ENCODE data around the gene DHTKD1.
"Not testable (repeated sequence)": the region's sequence is repeated elsewhere in the genome, so short reads cannot be mapped to it uniquely, and the experiment has no call there.

The DHTKD1 gene

GRCh38 chr10:12144538-12144937, 75.8 kb downstream of the DHTKD1 start:
- Histone ChIP-seq H3K9ac (ENCODE audit: low read length in 2 of 2) (no peak overlapping the region), H3K36me3 (ENCODE audit: control insufficient read depth in 2 of 2, insufficient read depth in 2 of 2, low read length in 2 of 2) (peaks cover 25 to 26% of the 10 kb centered on the region in 2 donors), H3K27ac (ENCODE audit: low read length) (no peak overlapping the region), H3K27me3 (ENCODE audit: control insufficient read depth in 1 of 2, insufficient read depth in 2 of 2, low read length in 2 of 2) (no peaks in the 10 kb centered on the region), H3K4me1 (ENCODE audit: control insufficient read depth, insufficient read depth, low read length) (no peaks in the 10 kb centered on the region), H3K9me3 (ENCODE audit: control insufficient read depth in 2 of 2, low read length in 2 of 2) (no peaks in the 10 kb centered on the region), H3K4me3 (ENCODE audit: low read length in 2 of 2) (no peak overlapping the region)

- H3K9me3 ChIP-seq (ENCODE audit: control insufficient read depth in 2 of 2, low read length in 2 of 2), result no peaks in the 10 kb centered on the region
- H3K4me3 ChIP-seq (ENCODE audit: low read length in 2 of 2), result no peak overlapping the region
- H3K36me3 ChIP-seq (ENCODE audit: control insufficient read depth in 2 of 2, insufficient read depth in 2 of 2, low read length in 2 of 2), result peaks cover 7 to 21% of the 10 kb centered on the region in 2 donors
- no peak overlapping the region for H3K27ac ChIP-seq (ENCODE audit: low read length)
- H3K4me1 ChIP-seq (ENCODE audit: control insufficient read depth, insufficient read depth, low read length), result no peaks in the 10 kb centered on the region
- no peaks in the 10 kb centered on the region for H3K27me3 ChIP-seq (ENCODE audit: control insufficient read depth in 1 of 2, insufficient read depth in 2 of 2, low read length in 2 of 2)
- H3K9ac ChIP-seq (ENCODE audit: low read length in 2 of 2), result no peak overlapping the region
These were observed 81.4 kb downstream of the DHTKD1 start for GRCh38 chr10:12150163-12150562.

- Histone ChIP-seq H3K9me3 (ENCODE audit: control insufficient read depth in 2 of 2, low read length in 2 of 2) (no peaks in the 10 kb centered on the region), H3K4me1 (ENCODE audit: control insufficient read depth, insufficient read depth, low read length) (no peaks in the 10 kb centered on the region), H3K27ac (ENCODE audit: low read length) (no peak overlapping the region), H3K27me3 (ENCODE audit: control insufficient read depth in 1 of 2, insufficient read depth in 2 of 2, low read length in 2 of 2) (no peaks in the 10 kb centered on the region), H3K9ac (ENCODE audit: low read length in 2 of 2) (no peak overlapping the region), H3K4me3 (ENCODE audit: low read length in 2 of 2) (no peak overlapping the region), H3K36me3 (ENCODE audit: control insufficient read depth in 2 of 2, insufficient read depth in 2 of 2, low read length in 2 of 2) (peaks cover 11 to 29% of the 10 kb centered on the region in 2 donors)
These were observed 85.8 kb downstream of the DHTKD1 start for GRCh38 chr10:12154516-12154915.

GRCh38 chr10:12156367-12157123, 87.8 kb downstream of the DHTKD1 start:
- Histone ChIP-seq H3K36me3 (ENCODE audit: control insufficient read depth in 2 of 2, insufficient read depth in 2 of 2, low read length in 2 of 2) (peaks cover 16 to 28% of the 10 kb centered on the region in 2 donors), H3K4me1 (ENCODE audit: control insufficient read depth, insufficient read depth, low read length) (no peaks in the 10 kb centered on the region), H3K4me3 (ENCODE audit: low read length in 2 of 2) (no peak overlapping the region), H3K27ac (ENCODE audit: low read length) (no peak overlapping the region), H3K9ac (ENCODE audit: low read length in 2 of 2) (no peak overlapping the region), H3K9me3 (ENCODE audit: control insufficient read depth in 2 of 2, low read length in 2 of 2) (no peaks in the 10 kb centered on the region), H3K27me3 (ENCODE audit: control insufficient read depth in 1 of 2, insufficient read depth in 2 of 2, low read length in 2 of 2) (no peaks in the 10 kb centered on the region)

GRCh38 chr10:12158111-12158510, 89.4 kb downstream of the DHTKD1 start:
- peaks cover 29 to 42% of the 10 kb centered on the region in 2 donors for H3K36me3 ChIP-seq (ENCODE audit: control insufficient read depth in 2 of 2, insufficient read depth in 2 of 2, low read length in 2 of 2)
- no peak overlapping the region for H3K4me3 ChIP-seq (ENCODE audit: low read length in 2 of 2)
- H3K27me3 ChIP-seq (ENCODE audit: control insufficient read depth in 1 of 2, insufficient read depth in 2 of 2, low read length in 2 of 2), result no peaks in the 10 kb centered on the region
- H3K27ac ChIP-seq (ENCODE audit: low read length), result no peak overlapping the region
- H3K4me1 ChIP-seq (ENCODE audit: control insufficient read depth, insufficient read depth, low read length), result no peaks in the 10 kb centered on the region
- no peak overlapping the region for H3K9ac ChIP-seq (ENCODE audit: low read length in 2 of 2)
- no peaks in the 10 kb centered on the region for H3K9me3 ChIP-seq (ENCODE audit: control insufficient read depth in 2 of 2, low read length in 2 of 2)

- H3K4me1 ChIP-seq (ENCODE audit: control insufficient read depth, insufficient read depth, low read length), result no peaks in the 10 kb centered on the region
- no peaks in the 10 kb centered on the region for H3K9me3 ChIP-seq (ENCODE audit: control insufficient read depth in 2 of 2, low read length in 2 of 2)
- H3K4me3 ChIP-seq (ENCODE audit: low read length in 2 of 2), result no peak overlapping the region
- no peak overlapping the region for H3K9ac ChIP-seq (ENCODE audit: low read length in 2 of 2)
- H3K27ac ChIP-seq (ENCODE audit: low read length), result no peak overlapping the region
- H3K36me3 ChIP-seq (ENCODE audit: control insufficient read depth in 2 of 2, insufficient read depth in 2 of 2, low read length in 2 of 2), result peaks cover 35 to 38% of the 10 kb centered on the region in 2 donors
- no peaks in the 10 kb centered on the region for H3K27me3 ChIP-seq (ENCODE audit: control insufficient read depth in 1 of 2, insufficient read depth in 2 of 2, low read length in 2 of 2)
These were observed 91.9 kb downstream of the DHTKD1 start for GRCh38 chr10:12160664-12161063.

GRCh38 chr10:12162927-12163326, 94.2 kb downstream of the DHTKD1 start:
- Histone ChIP-seq H3K4me3 (ENCODE audit: low read length in 2 of 2) (no peak overlapping the region), H3K27me3 (ENCODE audit: control insufficient read depth in 1 of 2, insufficient read depth in 2 of 2, low read length in 2 of 2) (no peaks in the 10 kb centered on the region), H3K4me1 (ENCODE audit: control insufficient read depth, insufficient read depth, low read length) (no peaks in the 10 kb centered on the region), H3K9me3 (ENCODE audit: control insufficient read depth in 2 of 2, low read length in 2 of 2) (no peaks in the 10 kb centered on the region), H3K9ac (ENCODE audit: low read length in 2 of 2) (no peak overlapping the region), H3K36me3 (ENCODE audit: control insufficient read depth in 2 of 2, insufficient read depth in 2 of 2, low read length in 2 of 2) (peaks cover 41 to 47% of the 10 kb centered on the region in 2 donors), H3K27ac (ENCODE audit: low read length) (no peak overlapping the region)

- peaks cover 44 to 47% of the 10 kb centered on the region in 2 donors for H3K36me3 ChIP-seq (ENCODE audit: control insufficient read depth in 2 of 2, insufficient read depth in 2 of 2, low read length in 2 of 2)
- no peak overlapping the region for H3K27ac ChIP-seq (ENCODE audit: low read length)
These were observed 95.3 kb downstream of the DHTKD1 start for GRCh38 chr10:12164085-12164484.

GRCh38 chr10:12165036-12165435, 96.3 kb downstream of the DHTKD1 start:
- Histone ChIP-seq H3K36me3 (ENCODE audit: control insufficient read depth in 2 of 2, insufficient read depth in 2 of 2, low read length in 2 of 2) (peaks cover 47 to 51% of the 10 kb centered on the region in 2 donors), H3K4me3 (ENCODE audit: low read length in 2 of 2) (no peak overlapping the region), H3K9me3 (ENCODE audit: control insufficient read depth in 2 of 2, low read length in 2 of 2) (no peaks in the 10 kb centered on the region), H3K27ac (ENCODE audit: low read length) (no peak overlapping the region), H3K27me3 (ENCODE audit: control insufficient read depth in 1 of 2, insufficient read depth in 2 of 2, low read length in 2 of 2) (no peaks in the 10 kb centered on the region), H3K4me1 (ENCODE audit: control insufficient read depth, insufficient read depth, low read length) (no peaks in the 10 kb centered on the region), H3K9ac (ENCODE audit: low read length in 2 of 2) (no peak overlapping the region)

More at GRCh38 chr10:12164085-12164484, 95.3 kb downstream of the DHTKD1 start:
- Histone ChIP-seq H3K9me3 (ENCODE audit: control insufficient read depth in 2 of 2, low read length in 2 of 2) (no peaks in the 10 kb centered on the region), H3K4me1 (ENCODE audit: control insufficient read depth, insufficient read depth, low read length) (no peaks in the 10 kb centered on the region), H3K9ac (ENCODE audit: low read length in 2 of 2) (no peak overlapping the region), H3K4me3 (ENCODE audit: low read length in 2 of 2) (no peak overlapping the region), H3K27me3 (ENCODE audit: control insufficient read depth in 1 of 2, insufficient read depth in 2 of 2, low read length in 2 of 2) (no peaks in the 10 kb centered on the region)

- Histone ChIP-seq H3K36me3 (ENCODE audit: control insufficient read depth in 2 of 2, insufficient read depth in 2 of 2, low read length in 2 of 2) (peaks cover 52 to 56% of the 10 kb centered on the region in 2 donors), H3K4me3 (ENCODE audit: low read length in 2 of 2) (no peak overlapping the region), H3K9ac (ENCODE audit: low read length in 2 of 2) (no peak overlapping the region), H3K9me3 (ENCODE audit: control insufficient read depth in 2 of 2, low read length in 2 of 2) (no peaks in the 10 kb centered on the region), H3K4me1 (ENCODE audit: control insufficient read depth, insufficient read depth, low read length) (no peaks in the 10 kb centered on the region), H3K27me3 (ENCODE audit: control insufficient read depth in 1 of 2, insufficient read depth in 2 of 2, low read length in 2 of 2) (no peaks in the 10 kb centered on the region), H3K27ac (ENCODE audit: low read length) (no peak overlapping the region)
These were observed 97.4 kb downstream of the DHTKD1 start for GRCh38 chr10:12165999-12166775.

- not testable (repeated sequence) for H3K4me3 ChIP-seq (ENCODE audit: low read length in 2 of 2); H3K27me3 ChIP-seq (ENCODE audit: control insufficient read depth in 1 of 2, insufficient read depth in 2 of 2, low read length in 2 of 2); H3K9ac ChIP-seq (ENCODE audit: low read length in 2 of 2); H3K9me3 ChIP-seq (ENCODE audit: control insufficient read depth in 2 of 2, low read length in 2 of 2); H3K27ac ChIP-seq (ENCODE audit: low read length); H3K4me1 ChIP-seq (ENCODE audit: control insufficient read depth, insufficient read depth, low read length)
- H3K36me3 ChIP-seq (ENCODE audit: control insufficient read depth in 2 of 2, insufficient read depth in 2 of 2, low read length in 2 of 2), result peaks cover 49 to 51% of the 10 kb centered on the region in 2 donors
These were observed 102.8 kb downstream of the DHTKD1 start for GRCh38 chr10:12171512-12171911.

All from stomach smooth muscle (tissue), 2 donors.